CD4-positive, alpha-beta T cell treated with Interleukin-4 for 4 hours (primary cell): Measurements from ENCODE around the gene RFX2.
"Not testable (repeated sequence)": the region's sequence is repeated elsewhere in the genome, so short reads cannot be mapped to it uniquely, and the experiment has no call there.

Source experiments
- DNase-seq: peaks from one replicate; pipeline ENCODE4 v3.0.0-alpha.2; 2020

Gene RFX2

DNA sequence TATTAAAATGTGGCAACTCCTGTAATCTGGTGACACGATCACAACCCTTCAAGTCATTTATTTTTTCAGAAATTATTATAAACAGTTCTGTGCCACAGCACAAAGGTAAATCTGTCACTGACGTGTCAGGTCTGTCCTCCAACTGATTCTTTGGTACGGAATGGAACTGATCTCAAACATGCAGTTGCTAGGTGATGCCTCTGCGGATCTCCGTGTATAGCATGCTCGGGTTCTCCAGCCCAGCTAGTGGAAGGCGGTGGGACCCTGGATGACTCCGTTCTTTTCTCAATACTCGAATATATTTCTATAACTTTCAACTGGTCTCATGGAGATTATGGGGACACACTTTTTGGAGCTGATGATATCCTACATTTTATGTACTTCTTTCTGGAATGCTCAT lies 143.4 kb downstream of the RFX2 start:
- DNase-seq, result no peak

DNA sequence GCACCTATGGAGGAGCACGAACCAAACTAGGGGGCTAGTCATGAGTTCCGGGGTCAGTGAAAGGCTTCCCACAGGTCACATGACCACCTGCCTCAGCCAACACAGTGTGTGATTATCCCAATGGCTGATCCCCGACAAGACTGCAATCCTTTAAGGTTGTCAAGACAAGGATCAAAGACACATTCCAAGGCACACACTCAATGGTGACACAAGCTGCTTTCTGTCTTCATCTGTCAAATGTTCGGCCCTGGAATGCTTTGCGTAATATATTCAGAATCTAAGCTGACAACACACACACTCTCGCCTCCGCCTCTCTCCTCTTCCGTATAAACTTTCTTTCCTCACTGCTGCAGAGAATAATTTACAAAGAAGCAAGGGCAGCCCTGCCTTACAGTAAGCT lies 144.1 kb downstream of the RFX2 start:
- DNase-seq, result no peak

GRCh38 chr19:5964816-5965565 lies 145.3 kb downstream of the RFX2 start:
- no peak for DNase-seq

- no peak for DNase-seq
Observed at GRCh38 chr19:5963855-5964254, 146.4 kb downstream of the RFX2 start.

DNA sequence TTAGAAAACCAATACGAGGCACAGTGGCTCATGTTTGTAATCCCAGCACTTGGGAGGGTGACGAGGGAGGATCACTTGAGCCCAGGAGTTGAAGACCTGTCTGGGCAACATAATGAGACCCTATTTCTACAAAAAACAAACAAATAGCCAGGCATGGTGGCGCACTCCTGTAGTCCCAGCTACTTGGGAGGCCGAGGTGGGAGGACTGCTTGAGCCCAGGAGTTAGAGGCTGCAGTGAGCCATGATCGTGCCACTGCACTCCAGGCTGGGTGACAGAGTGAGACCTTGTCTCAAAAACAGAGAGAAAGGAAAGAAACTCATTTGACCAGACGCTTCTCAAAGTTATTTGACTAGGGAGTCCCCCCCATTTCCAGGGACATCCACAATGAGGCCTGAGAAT lies 147.0 kb downstream of the RFX2 start:
- DNase-seq, result not testable (repeated sequence)

DNA sequence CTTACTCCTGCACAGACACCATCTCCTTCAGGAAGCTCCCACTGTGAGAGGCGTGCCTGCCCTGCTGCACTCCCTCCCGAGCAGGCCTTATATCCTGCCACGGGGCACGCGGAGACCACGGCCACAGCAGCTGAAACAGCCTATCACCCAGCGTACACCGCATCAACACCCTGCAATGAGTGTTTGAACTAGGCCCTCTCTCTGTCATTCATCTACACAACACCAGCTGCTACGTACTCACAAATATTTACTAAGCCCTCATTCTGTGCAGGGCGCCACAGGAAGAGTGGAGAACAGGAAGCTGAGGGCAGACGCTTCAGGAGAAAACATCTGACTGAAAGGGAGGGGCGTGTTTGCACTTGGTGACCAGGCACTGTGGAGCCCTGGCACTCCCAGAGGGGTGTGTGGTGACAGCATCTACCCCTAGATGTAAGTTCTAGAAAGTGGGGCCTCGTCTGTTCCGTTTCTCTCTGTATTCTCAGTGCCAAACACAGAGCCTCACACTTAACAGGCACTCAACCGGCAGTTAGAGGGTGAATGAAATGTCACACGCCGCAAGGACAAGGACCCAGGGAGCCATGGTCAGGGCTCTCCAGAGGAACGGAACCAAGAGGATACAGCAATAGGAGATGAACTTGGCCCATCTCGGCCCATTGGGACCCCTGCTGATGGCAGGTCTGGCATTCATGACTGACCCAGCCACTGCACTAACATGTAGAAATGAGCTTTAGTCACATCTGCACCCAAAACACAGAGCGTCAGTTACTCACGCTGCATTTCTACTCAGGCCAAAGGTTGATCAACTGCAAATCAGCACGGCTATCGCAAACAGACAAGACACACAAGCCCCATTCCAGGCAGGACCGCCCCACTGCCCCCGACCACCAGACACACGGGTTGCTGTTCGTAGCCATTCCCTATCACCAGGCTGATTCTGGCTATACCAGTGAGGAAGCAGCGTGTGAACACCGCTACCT lies 148.0 kb downstream of the RFX2 start:
- DNase-seq, result peak; percentile 95

- not testable (repeated sequence) for DNase-seq
Observed at GRCh38 chr19:5961641-5961968, 148.7 kb downstream of the RFX2 start.

- DNase-seq, result no peak
Observed at GRCh38 chr19:5960005-5961001, 150.0 kb downstream of the RFX2 start.

DNA sequence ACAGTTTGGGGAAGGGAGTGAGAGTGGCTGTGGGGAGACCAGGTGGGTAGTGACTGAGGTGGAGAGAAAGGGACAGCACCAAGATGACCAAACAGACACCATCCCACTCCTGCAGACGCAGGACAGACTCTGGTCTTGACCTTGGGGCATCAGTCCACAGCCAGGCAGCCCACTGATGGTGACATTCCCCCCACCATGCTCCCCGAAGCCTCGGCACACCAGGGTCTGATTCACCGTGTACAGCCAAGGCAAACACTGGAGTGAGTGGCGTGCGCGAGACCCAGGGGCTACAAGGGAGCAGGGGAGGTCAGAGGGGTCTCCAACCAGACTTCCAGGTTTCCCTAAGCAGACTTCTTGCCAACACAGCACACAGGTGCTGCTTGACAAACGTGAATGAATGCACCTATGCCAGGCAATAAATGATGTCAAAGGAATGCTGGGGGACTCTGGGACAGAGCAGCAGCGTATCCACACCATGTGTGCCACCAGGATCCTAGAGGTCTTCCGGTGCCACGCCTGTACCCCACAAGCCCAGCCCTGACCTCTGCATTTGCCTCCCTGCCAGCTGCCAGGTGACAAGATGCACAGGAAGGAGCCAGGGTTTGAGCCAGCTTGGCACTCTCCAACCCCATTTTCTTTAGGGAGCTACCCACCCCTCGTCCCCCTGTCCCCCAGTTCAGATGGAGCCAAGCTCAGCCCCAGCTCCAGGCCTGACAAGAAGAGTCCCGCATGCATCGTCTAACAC lies 150.9 kb downstream of the RFX2 start:
- no peak for DNase-seq

- no peak for DNase-seq
Observed at GRCh38 chr19:5958851-5959122, 151.5 kb downstream of the RFX2 start.

- DNase-seq, result no peak
Observed at GRCh38 chr19:5958074-5958850, 152.0 kb downstream of the RFX2 start.

GRCh38 chr19:5957170-5957569 lies 153.1 kb downstream of the RFX2 start:
- no peak for DNase-seq

- DNase-seq, result no peak
Observed at GRCh38 chr19:5956728-5957127, 153.6 kb downstream of the RFX2 start.

DNA sequence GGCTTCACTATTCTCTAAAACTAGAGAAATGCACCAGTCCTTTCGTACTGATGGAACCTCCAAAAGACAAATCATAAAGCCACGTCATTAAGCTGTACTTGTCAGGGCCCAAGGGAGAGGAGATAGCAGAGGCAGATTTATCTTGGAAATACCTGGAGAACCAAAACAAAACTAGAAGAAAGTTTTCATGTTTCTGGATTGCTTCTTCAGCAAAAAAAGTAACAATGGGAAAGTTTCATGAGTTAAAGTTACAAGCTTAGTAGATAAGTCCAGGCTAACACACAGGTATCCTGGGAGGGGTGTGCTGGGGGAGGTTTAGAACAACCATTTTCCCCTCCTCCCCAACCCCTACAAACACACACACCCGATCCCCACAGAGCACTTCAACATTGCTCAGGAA lies 154.0 kb downstream of the RFX2 start:
- DNase-seq, result no peak

DNA sequence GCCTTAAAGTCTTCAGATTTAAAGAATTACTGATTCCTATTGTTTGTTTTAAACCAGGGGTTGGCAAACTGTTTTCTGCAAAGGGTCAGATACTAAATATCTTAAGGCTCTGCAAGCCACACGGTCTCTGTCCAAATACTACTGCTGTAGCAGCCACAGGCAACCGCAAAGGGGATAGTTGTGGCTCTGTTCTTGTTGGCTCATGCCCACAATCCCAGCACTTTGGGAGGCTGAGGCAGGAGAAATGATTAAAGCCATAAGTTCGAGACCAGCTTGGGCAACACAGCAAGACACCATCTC lies 154.7 kb downstream of the RFX2 start:
- no peak for DNase-seq

- no peak for DNase-seq
Observed at GRCh38 chr19:5954293-5954692, 156.0 kb downstream of the RFX2 start.

GRCh38 chr19:5953680-5954213 lies 156.6 kb downstream of the RFX2 start:
- peak; percentile 48 for DNase-seq

DNA sequence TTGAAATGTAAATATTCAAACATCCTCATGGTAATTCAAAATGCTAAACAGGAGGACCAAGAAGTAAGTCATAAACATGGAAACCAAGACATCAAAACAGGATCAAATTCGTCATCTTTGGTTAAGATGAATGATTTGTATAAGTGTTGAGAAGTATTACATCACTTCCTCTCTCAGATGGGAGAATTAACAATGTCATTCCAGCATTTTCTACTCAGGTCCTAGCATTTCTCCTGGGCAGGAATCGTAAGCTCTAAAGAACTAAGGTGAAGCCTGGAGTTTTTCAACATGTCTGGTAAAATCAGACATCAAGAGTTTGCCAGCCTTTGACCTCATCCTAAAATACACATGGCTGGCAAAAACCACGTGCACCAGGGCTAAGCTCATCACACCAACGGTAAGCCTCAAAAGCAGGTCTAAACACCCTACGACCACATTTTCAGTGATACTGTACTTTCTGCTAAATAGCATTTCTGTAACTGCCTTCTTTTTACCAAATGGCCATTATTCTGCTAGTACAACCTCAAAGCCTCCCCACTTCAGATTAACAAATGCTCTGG lies 157.2 kb downstream of the RFX2 start:
- peak; percentile 19 for DNase-seq

DNA sequence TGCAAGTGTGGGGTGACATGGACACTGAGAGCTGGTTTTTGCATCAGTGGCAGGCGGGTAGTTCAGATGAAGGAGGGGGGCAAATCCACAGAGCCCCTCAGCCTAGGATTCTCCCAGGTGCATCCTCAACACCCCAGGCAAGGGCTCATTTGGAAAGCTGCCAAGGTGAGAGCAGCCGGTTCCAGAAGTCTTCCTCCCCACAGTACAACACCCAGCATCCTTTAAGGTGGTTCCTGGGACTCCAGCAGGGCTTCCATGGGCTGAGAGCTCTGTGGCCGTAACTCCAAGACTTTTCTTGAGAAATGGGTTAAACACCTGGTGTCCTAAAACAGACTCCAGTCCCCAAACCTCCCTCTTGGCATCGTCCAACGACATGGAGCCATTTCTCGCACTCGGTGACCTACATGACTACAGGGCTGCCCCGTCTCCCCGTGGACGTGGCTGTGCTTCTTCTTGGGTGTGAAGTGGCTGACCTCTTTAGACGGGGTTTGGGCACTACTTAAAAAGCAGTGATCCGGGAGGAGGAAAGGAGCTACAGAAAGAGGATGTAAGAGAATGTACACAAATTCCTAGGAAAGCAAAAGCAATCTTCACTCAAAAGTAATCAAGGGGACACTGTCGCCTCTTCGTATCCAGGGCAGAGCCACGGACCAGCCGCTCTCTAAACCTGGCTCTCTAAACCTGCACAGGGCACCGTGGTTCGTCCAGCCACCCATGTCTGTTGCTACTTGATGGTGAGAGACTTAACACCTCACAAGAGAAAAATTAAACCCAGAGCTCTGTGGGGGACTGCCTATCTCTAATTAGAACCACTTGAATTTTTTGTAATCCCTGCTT lies 157.9 kb downstream of the RFX2 start:
- no peak for DNase-seq

GRCh38 chr19:5951338-5951861 lies 158.9 kb downstream of the RFX2 start:
- DNase-seq, result no peak
